ENCODE results near the gene KLHL6.
"Not testable (repeated sequence)": the region's sequence is repeated elsewhere in the genome, so short reads cannot be mapped to it uniquely, and the experiment has no call there.

KLHL6 gene

GRCh38 chr3:183477801-183478456 is 77.6 kb downstream of the KLHL6 start:
- no peak overlapping the region for H3K9ac ChIP-seq (ENCODE audit: low read length)

DNA sequence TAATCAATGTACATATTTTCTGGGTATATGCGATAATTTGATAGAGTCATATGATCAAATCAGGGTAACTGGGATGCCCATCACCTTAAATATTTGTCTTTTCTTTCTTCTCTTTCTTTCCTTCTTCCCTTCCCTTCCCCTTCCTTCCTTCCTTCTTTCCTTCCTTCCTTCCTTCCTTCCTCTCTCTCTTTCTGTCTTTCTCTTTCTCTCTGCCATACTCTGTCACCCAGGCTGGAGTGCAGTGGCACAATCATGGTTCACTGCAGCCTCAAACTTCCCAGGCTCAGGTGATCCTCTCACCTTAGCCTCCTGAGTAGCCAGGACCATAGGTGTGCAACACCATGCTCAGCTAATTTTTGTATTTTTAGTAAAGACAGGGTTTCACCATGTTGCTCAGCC is 79.7 kb downstream of the KLHL6 start:
- not testable (repeated sequence) for H3K27ac ChIP-seq (ENCODE audit: low read length); H3K27me3 ChIP-seq (replicated peaks; ENCODE audit: insufficient read depth, low read length); H3K9me3 ChIP-seq (replicated peaks; ENCODE audit: insufficient read depth, low read length); H2AFZ ChIP-seq (ENCODE audit: low read length); H4K20me1 ChIP-seq (ENCODE audit: insufficient read depth, low read length); H3K79me2 ChIP-seq (ENCODE audit: low read length); H3K4me1 ChIP-seq (ENCODE audit: low read length); H3K4me3 ChIP-seq (ENCODE audit: low read length); H3K9ac ChIP-seq (ENCODE audit: low read length); H3K4me2 ChIP-seq (ENCODE audit: low read depth, low read length); DNase-seq; H3F3A ChIP-seq (ENCODE audit: insufficient read depth, low read length); H3K9me2 ChIP-seq (replicated peaks; ENCODE audit: insufficient read depth, low read length); H3K36me3 ChIP-seq (replicated peaks; ENCODE audit: insufficient read depth, low read length)

More at GRCh38 chr3:183477801-183478456, 77.6 kb downstream of the KLHL6 start:
- Histone ChIP-seq H3K79me2 (ENCODE audit: low read length) (no peaks in the 10 kb centered on the region), H3K9me3 (replicated peaks; ENCODE audit: insufficient read depth, low read length) (no peaks in the 10 kb centered on the region), H3K27me3 (replicated peaks; ENCODE audit: insufficient read depth, low read length) (no peaks in the 10 kb centered on the region), H3K9me2 (replicated peaks; ENCODE audit: insufficient read depth, low read length) (no peaks in the 10 kb centered on the region), H3K36me3 (replicated peaks; ENCODE audit: insufficient read depth, low read length) (no peaks in the 10 kb centered on the region), H3F3A (ENCODE audit: insufficient read depth, low read length) (no peaks in the 10 kb centered on the region), H3K27ac (ENCODE audit: low read length) (no peak overlapping the region), H4K20me1 (ENCODE audit: insufficient read depth, low read length) (no peaks in the 10 kb centered on the region), H3K4me1 (ENCODE audit: low read length) (no peaks in the 10 kb centered on the region), H3K4me3 (ENCODE audit: low read length) (no peak overlapping the region), H2AFZ (ENCODE audit: low read length) (no peak overlapping the region), H3K4me2 (ENCODE audit: low read depth, low read length) (no peak overlapping the region)
- no peak for DNase-seq
- TF ChIP-seq EZH2phosphoT487 (IDR thresholded peaks at IDR 0.05; ENCODE audit: low read length): no peak
- TF ChIP-seq EZH2 (optimal IDR thresholded peaks at IDR 0.05; ENCODE audit: low read depth, low read length): no peak

DNA sequence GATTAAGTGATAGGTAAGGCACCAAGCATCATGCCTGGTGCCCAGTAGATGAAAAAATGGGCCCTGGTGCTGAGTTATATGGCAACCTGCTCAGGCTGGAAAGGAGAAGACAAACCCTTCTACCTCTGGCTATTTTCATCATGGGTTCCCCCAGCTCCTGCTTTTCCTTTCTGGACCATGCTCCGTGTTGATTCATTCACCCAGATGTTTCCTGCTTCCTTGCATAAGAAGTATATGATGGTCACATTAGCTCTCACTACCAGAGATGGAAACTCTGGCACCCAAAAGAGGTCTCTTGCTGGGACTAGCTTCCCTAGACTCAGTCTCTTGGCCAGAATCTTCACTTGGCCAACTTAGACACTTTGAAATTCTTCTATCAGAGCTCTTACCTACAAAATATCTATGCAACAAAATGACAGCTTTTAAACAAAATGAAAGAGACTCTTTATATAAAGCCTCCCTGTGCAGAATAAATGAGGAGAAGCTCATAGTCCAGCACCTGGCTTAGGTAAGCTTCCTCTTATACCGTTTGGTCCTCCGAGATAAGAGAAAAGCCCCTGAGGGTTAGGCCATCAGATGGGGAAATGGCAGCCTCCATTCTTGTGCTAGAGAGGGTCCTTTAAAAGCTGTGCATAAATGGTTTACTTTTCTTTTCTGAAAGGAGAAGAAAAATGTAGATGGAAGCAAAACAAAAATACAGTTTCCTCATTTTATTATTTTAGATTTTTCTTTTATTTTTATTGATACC is 80.3 kb downstream of the KLHL6 start:
- no peaks in the 10 kb centered on the region for H3K36me3 ChIP-seq (replicated peaks; ENCODE audit: insufficient read depth, low read length)
- DNase-seq: no peak
- TF ChIP-seq, protein P1, sequence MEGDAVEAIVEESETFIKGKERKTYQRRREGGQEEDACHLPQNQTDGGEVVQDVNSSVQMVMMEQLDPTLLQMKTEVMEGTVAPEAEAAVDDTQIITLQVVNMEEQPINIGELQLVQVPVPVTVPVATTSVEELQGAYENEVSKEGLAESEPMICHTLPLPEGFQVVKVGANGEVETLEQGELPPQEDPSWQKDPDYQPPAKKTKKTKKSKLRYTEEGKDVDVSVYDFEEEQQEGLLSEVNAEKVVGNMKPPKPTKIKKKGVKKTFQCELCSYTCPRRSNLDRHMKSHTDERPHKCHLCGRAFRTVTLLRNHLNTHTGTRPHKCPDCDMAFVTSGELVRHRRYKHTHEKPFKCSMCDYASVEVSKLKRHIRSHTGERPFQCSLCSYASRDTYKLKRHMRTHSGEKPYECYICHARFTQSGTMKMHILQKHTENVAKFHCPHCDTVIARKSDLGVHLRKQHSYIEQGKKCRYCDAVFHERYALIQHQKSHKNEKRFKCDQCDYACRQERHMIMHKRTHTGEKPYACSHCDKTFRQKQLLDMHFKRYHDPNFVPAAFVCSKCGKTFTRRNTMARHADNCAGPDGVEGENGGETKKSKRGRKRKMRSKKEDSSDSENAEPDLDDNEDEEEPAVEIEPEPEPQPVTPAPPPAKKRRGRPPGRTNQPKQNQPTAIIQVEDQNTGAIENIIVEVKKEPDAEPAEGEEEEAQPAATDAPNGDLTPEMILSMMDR (IDR thresholded peaks at IDR 0.05; ENCODE audit: low read length): no peak
- TF ChIP-seq EZH2 (optimal IDR thresholded peaks at IDR 0.05; ENCODE audit: low read depth, low read length) (no peak), EZH2phosphoT487 (IDR thresholded peaks at IDR 0.05; ENCODE audit: low read length) (no peak)
- no peaks in the 10 kb centered on the region for H3K9me3 ChIP-seq (replicated peaks; ENCODE audit: insufficient read depth, low read length)
- no peak overlapping the region for H3K9ac ChIP-seq (ENCODE audit: low read length)
- no peaks in the 10 kb centered on the region for H4K20me1 ChIP-seq (ENCODE audit: insufficient read depth, low read length)
- no peaks in the 10 kb centered on the region for H3F3A ChIP-seq (ENCODE audit: insufficient read depth, low read length)
- H3K27me3 ChIP-seq (replicated peaks; ENCODE audit: insufficient read depth, low read length): no peaks in the 10 kb centered on the region
- no peak overlapping the region for H3K4me2 ChIP-seq (ENCODE audit: low read depth, low read length)
- no peak overlapping the region for H2AFZ ChIP-seq (ENCODE audit: low read length)
- no peaks in the 10 kb centered on the region for H3K4me1 ChIP-seq (ENCODE audit: low read length)
- no peak overlapping the region for H3K27ac ChIP-seq (ENCODE audit: low read length)
- no peaks in the 10 kb centered on the region for H3K79me2 ChIP-seq (ENCODE audit: low read length)
- H3K4me3 ChIP-seq (ENCODE audit: low read length): no peak overlapping the region
- no peaks in the 10 kb centered on the region for H3K9me2 ChIP-seq (replicated peaks; ENCODE audit: insufficient read depth, low read length)

DNA sequence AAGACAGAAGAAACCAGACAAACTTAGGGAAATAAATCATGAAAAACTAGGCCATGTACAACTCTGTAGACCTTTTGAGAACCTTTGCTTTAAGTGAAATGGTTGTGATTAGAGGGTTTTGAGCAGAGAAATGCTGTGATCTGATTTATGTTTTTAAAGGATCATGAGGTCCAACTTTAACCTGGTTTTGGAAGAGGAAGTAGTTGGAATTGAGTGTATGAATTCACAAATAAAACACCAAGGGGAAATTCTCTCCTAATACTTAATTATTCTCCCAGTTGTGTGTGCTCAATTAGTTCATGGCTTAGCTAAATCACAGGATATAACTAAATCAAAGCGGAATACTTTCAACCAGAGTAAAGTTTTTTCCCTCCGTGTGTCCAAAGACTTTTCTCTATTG is 81.5 kb downstream of the KLHL6 start:
- TF ChIP-seq EZH2 (optimal IDR thresholded peaks at IDR 0.05; ENCODE audit: low read depth, low read length) (no peak), EZH2phosphoT487 (IDR thresholded peaks at IDR 0.05; ENCODE audit: low read length) (no peak)
- TF ChIP-seq, protein P1 (IDR thresholded peaks at IDR 0.05; ENCODE audit: low read length): no peak
- no peaks in the 10 kb centered on the region for H3K36me3 ChIP-seq (replicated peaks; ENCODE audit: insufficient read depth, low read length)
- no peaks in the 10 kb centered on the region for H3K27me3 ChIP-seq (replicated peaks; ENCODE audit: insufficient read depth, low read length)
- H2AFZ ChIP-seq (ENCODE audit: low read length): no peak overlapping the region
- no peaks in the 10 kb centered on the region for H3K9me3 ChIP-seq (replicated peaks; ENCODE audit: insufficient read depth, low read length)
- H3K79me2 ChIP-seq (ENCODE audit: low read length): no peaks in the 10 kb centered on the region
- no peaks in the 10 kb centered on the region for H4K20me1 ChIP-seq (ENCODE audit: insufficient read depth, low read length)
- no peak overlapping the region for H3K9ac ChIP-seq (ENCODE audit: low read length)
- no peak overlapping the region for H3K4me2 ChIP-seq (ENCODE audit: low read depth, low read length)
- H3K4me1 ChIP-seq (ENCODE audit: low read length): no peaks in the 10 kb centered on the region
- no peak overlapping the region for H3K27ac ChIP-seq (ENCODE audit: low read length)
- H3K4me3 ChIP-seq (ENCODE audit: low read length): no peak overlapping the region
- DNase-seq: no peak
- H3K9me2 ChIP-seq (replicated peaks; ENCODE audit: insufficient read depth, low read length): no peaks in the 10 kb centered on the region
- H3F3A ChIP-seq (ENCODE audit: insufficient read depth, low read length): peaks cover 4% of the 10 kb centered on the region; the same call in 1 of the 2 replicates
